ENCODE measurements around the gene EML3.
"Not testable (repeated sequence)": the region's sequence is repeated elsewhere in the genome, so short reads cannot be mapped to it uniquely, and the experiment has no call there.

Gene EML3

DNA sequence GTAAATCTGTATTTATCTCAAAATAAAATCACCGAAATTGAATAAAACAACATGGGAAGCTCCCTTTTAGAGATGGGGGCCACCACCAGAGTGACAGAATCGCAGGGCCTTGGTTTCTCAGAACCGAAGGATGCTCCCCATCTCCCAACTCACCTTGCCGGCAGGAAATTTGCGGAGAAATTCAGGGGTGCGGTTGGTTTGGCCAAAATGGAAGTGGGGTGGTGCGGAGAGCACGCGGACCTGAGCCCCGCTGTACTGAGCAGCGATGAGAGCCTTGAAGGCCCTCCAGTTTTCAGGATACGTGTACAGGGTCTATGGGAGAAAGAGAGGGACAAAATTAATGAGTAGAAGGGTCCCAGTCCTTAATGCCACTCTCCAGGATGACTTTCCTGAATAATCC, 40.1 kb downstream of the EML3 start:
- H2BK12ac ChIP-seq (ENCODE audit: low read length): no peak overlapping the region
- H3K27ac ChIP-seq (ENCODE audit: low read depth, low read length): no peak overlapping the region
- H4K8ac ChIP-seq (ENCODE audit: low read depth, low read length): no peak overlapping the region
- H3K4me2 ChIP-seq (ENCODE audit: low read length): peak overlapping the region; percentile 62
- peaks cover 11 to 13% of the 10 kb centered on the region in 2 experiments for H3K4me1 ChIP-seq (ENCODE audit: control insufficient read depth in 1 of 2, insufficient read depth in 2 of 2, low read length in 2 of 2)
- peaks cover 47 to 63% of the 10 kb centered on the region in 2 experiments for H3K36me3 ChIP-seq (ENCODE audit: control insufficient read depth in 1 of 2, insufficient read depth in 2 of 2, low read length in 2 of 2)
- peaks cover 12% of the 10 kb centered on the region for H3K79me1 ChIP-seq (ENCODE audit: low read length)
- no peak overlapping the region for H3K4me3 ChIP-seq (ENCODE audit: low read depth, low read length)
- WGBS (ENCODE audit: extremely low coverage, insufficient coverage, insufficient read length): no CpG with 5 or more reads among the region's 12 CpGs
- H2AK5ac ChIP-seq (ENCODE audit: low read length): no peak overlapping the region
- no peak for DNase-seq
- no peak overlapping the region for H2BK120ac ChIP-seq (ENCODE audit: insufficient read depth, low read length, poor library complexity)
- H2AFZ ChIP-seq (ENCODE audit: insufficient read depth, low read length, poor library complexity): no peak overlapping the region
- no peak overlapping the region for H4K12ac ChIP-seq (ENCODE audit: low read depth, low read length)
- H3K27me3 ChIP-seq (ENCODE audit: insufficient read depth, low read length): no peaks in the 10 kb centered on the region
- H2BK5ac ChIP-seq (ENCODE audit: low read depth, low read length, poor library complexity): no peak overlapping the region
- peak overlapping the region; percentile 71 for H3K9ac ChIP-seq (ENCODE audit: low read length)
- H3K23ac ChIP-seq (ENCODE audit: low read length): no peak overlapping the region
- no peak overlapping the region for H4K91ac ChIP-seq (ENCODE audit: low read depth, low read length)
- H3K18ac ChIP-seq (ENCODE audit: low read length): no peak overlapping the region
- no peaks in the 10 kb centered on the region for H3K9me3 ChIP-seq (ENCODE audit: insufficient read depth, low read depth, low read length)
- H3K14ac ChIP-seq (ENCODE audit: low read length): no peak overlapping the region
- H3K4ac ChIP-seq (ENCODE audit: low read depth, low read length): peak overlapping the region; percentile 91
- peaks cover 15% of the 10 kb centered on the region for H3K79me2 ChIP-seq (ENCODE audit: control insufficient read depth, insufficient read depth, low read length, poor library complexity)

DNA sequence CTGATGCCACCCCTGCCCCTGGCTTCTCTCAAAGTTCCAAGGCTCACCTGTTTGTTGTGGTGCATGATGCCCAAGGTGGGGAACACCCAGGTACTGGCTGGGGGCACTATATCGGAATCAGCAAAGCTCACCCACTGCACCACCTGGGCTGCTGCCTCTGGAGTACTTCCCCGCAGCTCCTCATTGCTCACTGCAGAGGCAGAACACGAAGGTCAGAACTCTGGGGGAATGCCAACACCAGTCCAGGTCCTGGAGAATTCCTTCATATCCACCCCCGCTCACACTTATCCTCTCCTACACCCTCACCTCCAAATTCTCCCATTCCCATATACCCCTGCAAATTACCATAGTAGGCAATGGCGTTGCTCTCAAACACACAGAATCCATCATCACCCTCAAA, 41.1 kb downstream of the EML3 start:
- peak overlapping the region; percentile 68 for H3K4ac ChIP-seq (ENCODE audit: low read depth, low read length)
- not testable (repeated sequence) for H4K91ac ChIP-seq (ENCODE audit: low read depth, low read length); H3K4me3 ChIP-seq (ENCODE audit: low read depth, low read length); H3K9me3 ChIP-seq (ENCODE audit: insufficient read depth, low read depth, low read length); H3K23ac ChIP-seq (ENCODE audit: low read length); DNase-seq; H3K9ac ChIP-seq (ENCODE audit: low read length); H3K18ac ChIP-seq (ENCODE audit: low read length); H3K4me2 ChIP-seq (ENCODE audit: low read length); H3K27ac ChIP-seq (ENCODE audit: low read depth, low read length); H2BK12ac ChIP-seq (ENCODE audit: low read length); H2AK5ac ChIP-seq (ENCODE audit: low read length); H2AFZ ChIP-seq (ENCODE audit: insufficient read depth, low read length, poor library complexity); H4K8ac ChIP-seq (ENCODE audit: low read depth, low read length); H4K12ac ChIP-seq (ENCODE audit: low read depth, low read length); H3K14ac ChIP-seq (ENCODE audit: low read length); H3K27me3 ChIP-seq (ENCODE audit: insufficient read depth, low read length); H2BK120ac ChIP-seq (ENCODE audit: insufficient read depth, low read length, poor library complexity); H2BK5ac ChIP-seq (ENCODE audit: low read depth, low read length, poor library complexity)
- peaks cover 52 to 63% of the 10 kb centered on the region in 2 experiments for H3K36me3 ChIP-seq (ENCODE audit: control insufficient read depth in 1 of 2, insufficient read depth in 2 of 2, low read length in 2 of 2)
- H3K4me1 ChIP-seq (ENCODE audit: control insufficient read depth in 1 of 2, insufficient read depth in 2 of 2, low read length in 2 of 2): peaks cover 11 to 13% of the 10 kb centered on the region in 2 experiments
- peaks cover 15% of the 10 kb centered on the region for H3K79me2 ChIP-seq (ENCODE audit: control insufficient read depth, insufficient read depth, low read length, poor library complexity)
- H3K79me1 ChIP-seq (ENCODE audit: low read length): peaks cover 12% of the 10 kb centered on the region
- WGBS (ENCODE audit: extremely low coverage, insufficient coverage, insufficient read length): 100% methylated on average over 1 of the region's 5 CpGs

DNA sequence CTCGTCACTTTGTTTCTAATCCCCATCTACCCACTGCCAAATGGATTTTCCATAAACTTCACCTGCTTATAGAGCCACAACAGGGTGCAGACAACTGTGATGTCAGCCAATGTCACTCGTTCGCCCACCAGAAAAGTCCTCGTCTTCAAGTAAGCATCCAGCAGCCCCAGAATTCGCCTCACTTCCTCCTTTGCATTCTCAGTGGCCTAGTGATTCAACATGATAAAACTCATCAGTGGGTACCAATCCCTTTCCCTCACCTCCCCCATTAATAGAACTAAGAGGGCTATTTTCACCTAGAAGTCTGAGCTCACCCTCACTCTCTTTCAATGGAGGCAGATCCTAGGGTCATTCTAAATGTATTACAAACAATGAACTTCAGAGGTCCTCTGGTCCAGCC, 41.7 kb downstream of the EML3 start:
- Histone ChIP-seq H3K36me3 (ENCODE audit: control insufficient read depth in 1 of 2, insufficient read depth in 2 of 2, low read length in 2 of 2) (peaks cover 50 to 62% of the 10 kb centered on the region in 2 experiments), H3K79me2 (ENCODE audit: control insufficient read depth, insufficient read depth, low read length, poor library complexity) (peaks cover 15% of the 10 kb centered on the region), H3K79me1 (ENCODE audit: low read length) (peaks cover 12% of the 10 kb centered on the region), H3K4ac (ENCODE audit: low read depth, low read length) (peak overlapping the region; percentile 68), H3K4me1 (ENCODE audit: control insufficient read depth in 1 of 2, insufficient read depth in 2 of 2, low read length in 2 of 2) (peaks cover 11 to 13% of the 10 kb centered on the region in 2 experiments)
- H2BK12ac ChIP-seq (ENCODE audit: low read length); H3K27ac ChIP-seq (ENCODE audit: low read depth, low read length); H3K9me3 ChIP-seq (ENCODE audit: insufficient read depth, low read depth, low read length); H2BK5ac ChIP-seq (ENCODE audit: low read depth, low read length, poor library complexity); H3K27me3 ChIP-seq (ENCODE audit: insufficient read depth, low read length); DNase-seq; H4K12ac ChIP-seq (ENCODE audit: low read depth, low read length); H3K23ac ChIP-seq (ENCODE audit: low read length); H3K9ac ChIP-seq (ENCODE audit: low read length); H2AFZ ChIP-seq (ENCODE audit: insufficient read depth, low read length, poor library complexity); H3K4me2 ChIP-seq (ENCODE audit: low read length); H4K91ac ChIP-seq (ENCODE audit: low read depth, low read length); H4K8ac ChIP-seq (ENCODE audit: low read depth, low read length); H3K18ac ChIP-seq (ENCODE audit: low read length); H3K14ac ChIP-seq (ENCODE audit: low read length); H2AK5ac ChIP-seq (ENCODE audit: low read length); H2BK120ac ChIP-seq (ENCODE audit: insufficient read depth, low read length, poor library complexity); H3K4me3 ChIP-seq (ENCODE audit: low read depth, low read length): not testable (repeated sequence)
- WGBS (ENCODE audit: extremely low coverage, insufficient coverage, insufficient read length): no CpG with 5 or more reads among the region's 5 CpGs

DNA sequence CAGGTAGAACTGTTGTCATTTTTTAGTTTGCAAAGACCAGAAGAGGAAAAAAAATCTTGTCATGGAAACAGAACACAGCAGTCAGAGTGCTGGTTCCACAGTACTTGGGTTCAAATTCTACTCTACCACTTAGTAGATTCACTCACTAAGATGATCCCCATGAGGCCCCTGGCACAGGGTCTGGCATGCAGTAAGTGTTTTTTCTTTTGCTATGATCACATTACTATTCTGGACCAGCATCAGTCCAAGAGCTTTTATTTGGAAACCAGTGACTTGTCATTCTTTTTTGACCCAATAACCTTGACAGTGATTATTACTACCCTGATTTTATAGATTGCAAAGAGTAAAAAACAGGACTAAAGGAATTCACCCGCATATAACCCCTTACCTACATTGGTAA, 43.0 kb downstream of the EML3 start:
- WGBS (ENCODE audit: extremely low coverage, insufficient coverage, insufficient read length): no CpG with 5 or more reads among the region's 1 CpG
- Histone ChIP-seq H3K27ac (ENCODE audit: low read depth, low read length) (no peak overlapping the region), H3K9me3 (ENCODE audit: insufficient read depth, low read depth, low read length) (no peaks in the 10 kb centered on the region), H3K14ac (ENCODE audit: low read length) (no peak overlapping the region), H3K4me3 (ENCODE audit: low read depth, low read length) (no peak overlapping the region), H3K18ac (ENCODE audit: low read length) (no peak overlapping the region), H3K79me1 (ENCODE audit: low read length) (peaks cover 10% of the 10 kb centered on the region), H4K12ac (ENCODE audit: low read depth, low read length) (no peak overlapping the region), H3K23ac (ENCODE audit: low read length) (no peak overlapping the region), H4K91ac (ENCODE audit: low read depth, low read length) (no peak overlapping the region), H3K4me2 (ENCODE audit: low read length) (no peak overlapping the region), H3K36me3 (ENCODE audit: control insufficient read depth in 1 of 2, insufficient read depth in 2 of 2, low read length in 2 of 2) (peaks cover 47 to 65% of the 10 kb centered on the region in 2 experiments), H3K4me1 (ENCODE audit: control insufficient read depth in 1 of 2, insufficient read depth in 2 of 2, low read length in 2 of 2) (peaks cover 4% of the 10 kb centered on the region in 2 experiments), H2AK5ac (ENCODE audit: low read length) (no peak overlapping the region), H3K27me3 (ENCODE audit: insufficient read depth, low read length) (no peaks in the 10 kb centered on the region), H4K8ac (ENCODE audit: low read depth, low read length) (no peak overlapping the region), H2BK5ac (ENCODE audit: low read depth, low read length, poor library complexity) (no peak overlapping the region), H3K9ac (ENCODE audit: low read length) (no peak overlapping the region), H2AFZ (ENCODE audit: insufficient read depth, low read length, poor library complexity) (no peak overlapping the region), H3K4ac (ENCODE audit: low read depth, low read length) (no peak overlapping the region), H3K79me2 (ENCODE audit: control insufficient read depth, insufficient read depth, low read length, poor library complexity) (peaks cover 14% of the 10 kb centered on the region), H2BK12ac (ENCODE audit: low read length) (no peak overlapping the region), H2BK120ac (ENCODE audit: insufficient read depth, low read length, poor library complexity) (no peak overlapping the region)
- DNase-seq: no peak

Data from trophoblast cell (in vitro differentiated cells and primary cell).